K562 (cell line): ENCODE results near the gene BICC1. TPM values are rescaled to one million over a fixed set of nuclear protein-coding genes. Genes with fewer than 3 reads are reported as not detected.

Source experiments
- ATAC-seq: fragments of 200-7000 bp; cut with Tn5 transposase; 3 replicates; pipeline ENCODE4 v1.9.1; 2020; ENCODE audit warnings: moderate library complexity
- Bru-seq: library from RNA; stranded (reverse); fragments of 400-500 nt; gene quantifications from one replicate; lab custom pipeline; 2021; lab: Mats Ljungman, UMichigan
- BruChase-seq, 2 experiments: library from RNA; stranded (reverse); fragments of 400-500 nt; gene quantifications; one replicate each; lab custom pipeline; 2021; lab: Mats Ljungman, UMichigan
- BruUV-seq: library from RNA; stranded (reverse); fragments of 400-500 nt; replicated peaks from 2 replicates; lab custom pipeline; 2021; lab: Mats Ljungman, UMichigan
- CTCF ChIA-PET: fragments of 300-600 bp; formaldehyde crosslinking; extraction: SDS; loops from one replicate; lab custom pipeline; 2021; ENCODE audit warnings: low intra/inter-chr PET ratio; lab: Yijun Ruan, JAX
- POLR2A ChIA-PET: fragments of 300-600, 350-650 bp; sonication (Branson Sonifier 250); formaldehyde crosslinking; extraction: SDS; loops from one replicate; lab custom pipeline; 2021; ENCODE audit warnings: antibody characterized with exemption, inconsistent platforms; lab: Yijun Ruan, JAX
- DNase-seq, 4 experiments: peaks; one replicate each; pipeline versions ENCODE4 v3.0.0 to v3.0.0-alpha.2; 2011 to 2018; ENCODE audit warnings: low spot score in 3 of 4, mixed read lengths in 3 of 4; ENCODE audit errors: extremely low read depth in 1 of 4
- FAIRE-seq: peaks from 2 replicates; lab custom pipeline; 2011; peaks lifted over from hg19 to GRCh38; lab: Jason Lieb, UNC
- H2AFZ ChIP-seq: 2 replicates; pipeline ENCODE4 v1.6.0; 2011; ENCODE audit warnings: low read depth, low read length, control low read depth, inconsistent platforms
- H3K27ac ChIP-seq: fragments of 200-600 bp; 3 replicates; pipeline ENCODE4 v1.8.0; 2011; ENCODE audit warnings: low read depth, mild to moderate bottlenecking, control low read depth, inconsistent platforms, low read length, moderate library complexity, mixed read lengths; ENCODE audit errors: extremely low read depth
- H3K27me3 ChIP-seq, 2 experiments: fragments of 300-600 bp in 1 of 2; 2 replicates in 1 of 2; 3 replicates in 1 of 2; pipeline versions ENCODE4 v1.6.0 to v1.8.0; 2011; ENCODE audit warnings: inconsistent platforms in 2 of 2, low read length in 2 of 2, mild to moderate bottlenecking in 1 of 2, mixed read lengths in 1 of 2, moderate library complexity in 1 of 2; ENCODE audit not compliant: control insufficient read depth in 2 of 2, insufficient read depth in 2 of 2
- H3K36me3 ChIP-seq: fragments of 300-600 bp; 3 replicates; pipeline ENCODE4 v1.8.0; 2011; ENCODE audit warnings: mild to moderate bottlenecking, low read length, inconsistent platforms; ENCODE audit not compliant: control insufficient read depth, insufficient read depth
- H3K4me1 ChIP-seq, 2 experiments: fragments of 200-600 bp in 1 of 2; replicated peaks in 1 of 2; 2 replicates in 1 of 2; 3 replicates in 1 of 2; pipeline versions ENCODE4 v1.5.1 to v1.8.0; 2011; ENCODE audit warnings: inconsistent platforms in 2 of 2, low read length in 2 of 2, mild to moderate bottlenecking in 1 of 2, mixed read lengths in 1 of 2, moderate library complexity in 1 of 2; ENCODE audit not compliant: control insufficient read depth in 2 of 2, insufficient read depth in 2 of 2
- H3K4me2 ChIP-seq: 2 replicates; pipeline ENCODE4 v1.6.1; 2011; ENCODE audit warnings: low read length, control low read depth, inconsistent platforms, mixed read lengths; ENCODE audit not compliant: insufficient read depth
- H3K4me3 ChIP-seq: fragments of 200-600 bp; sonication (generic), shearing (Covaris generic); 2 replicates; pipeline ENCODE4 v1.5.1; 2016; ENCODE audit warnings: control low read depth, inconsistent platforms
- H3K79me2 ChIP-seq: fragments of 200-600 bp; 3 replicates; pipeline ENCODE4 v1.8.0; 2011; ENCODE audit warnings: low read length, inconsistent platforms; ENCODE audit not compliant: control insufficient read depth, insufficient read depth
- H3K9ac ChIP-seq, 2 experiments: 2 replicates each; pipeline versions ENCODE4 v1.6.0 to v1.6.1; 2011; ENCODE audit warnings: low read depth in 2 of 2, low read length in 2 of 2, control low read depth in 1 of 2, inconsistent platforms in 1 of 2, mild to moderate bottlenecking in 1 of 2, mixed read lengths in 1 of 2; ENCODE audit not compliant: insufficient read depth in 1 of 2
- H3K9me1 ChIP-seq: one replicate; pipeline ENCODE4 v1.6.0; 2011; ENCODE audit warnings: inconsistent platforms, mild to moderate bottlenecking, low read length, moderate library complexity; ENCODE audit not compliant: control insufficient read depth, insufficient read depth
- H3K9me3 ChIP-seq: replicated peaks from 2 replicates; pipeline ENCODE4 v1.5.1; 2011; ENCODE audit warnings: low read depth, low read length, inconsistent platforms; ENCODE audit not compliant: control insufficient read depth, insufficient read depth
- H4K20me1 ChIP-seq: replicated peaks from 2 replicates; pipeline ENCODE4 v1.6.1; 2011; ENCODE audit warnings: low read length, inconsistent platforms, mixed read lengths; ENCODE audit not compliant: control insufficient read depth, insufficient read depth
- ADNP ChIP-seq: fragments of 200-800 bp; sonication (Bioruptor generic); IDR thresholded peaks from 2 replicates; pipeline ENCODE4 v1.6.1; 2016; ENCODE audit warnings: missing genetic modification characterization, missing compliant biosample characterization
- BCL6 ChIP-seq: fragments of 250-450 bp; sonication (Bioruptor Pico); IDR thresholded peaks from 2 replicates; pipeline ENCODE4 v1.4.0; 2020
- CBFB ChIP-seq: sonication (generic); formaldehyde crosslinking; IDR thresholded peaks from 2 replicates; pipeline ENCODE4 v1.4.0; 2020; ENCODE audit warnings: mild to moderate bottlenecking, missing genetic modification reagents
- E2F3 ChIP-seq: fragments of 250-450 bp; sonication (Bioruptor Pico); IDR thresholded peaks from 2 replicates; pipeline ENCODE4 v1.4.0; 2020; ENCODE audit warnings: mild to moderate bottlenecking
- EHMT2 ChIP-seq: fragments of 450-650 bp; IDR thresholded peaks from 2 replicates; pipeline ENCODE4 v1.6.1; 2018; ENCODE audit warnings: antibody characterized with exemption
- HNRNPLL ChIP-seq: fragments of 200-400 bp; formaldehyde crosslinking; IDR thresholded peaks from 2 replicates; pipeline ENCODE4 v1.6.1; 2017; ENCODE audit warnings: low read length, low read depth, mild to moderate bottlenecking; ENCODE audit not compliant: poor library complexity, severe bottlenecking
- NFXL1 ChIP-seq: fragments of 450-650 bp; formaldehyde crosslinking; IDR thresholded peaks from 2 replicates; pipeline ENCODE4 v1.4.0; 2021; ENCODE audit warnings: mild to moderate bottlenecking
- NKRF ChIP-seq: fragments of 450-650 bp; IDR thresholded peaks from 2 replicates; pipeline ENCODE4 v1.6.1; 2016; ENCODE audit warnings: borderline replicate concordance
- RBFOX2 ChIP-seq: fragments of 200-400 bp; formaldehyde crosslinking; IDR thresholded peaks from 2 replicates; pipeline ENCODE4 v1.6.1; 2017; ENCODE audit warnings: low read depth, mild to moderate bottlenecking, low read length, moderate library complexity
- SMARCE1 ChIP-seq: fragments of 450-650 bp; IDR thresholded peaks from 2 replicates; pipeline ENCODE4 v1.7.1; 2016; ENCODE audit warnings: mild to moderate bottlenecking
- SP2 ChIP-seq: IDR thresholded peaks from 2 replicates; pipeline ENCODE4 v1.6.1; 2011; ENCODE audit warnings: mild to moderate bottlenecking, low read depth, low read length, moderate library complexity; ENCODE audit not compliant: poor library complexity, severe bottlenecking; ENCODE audit errors: extremely low read depth
- TAF15 ChIP-seq: fragments of 200-400 bp; formaldehyde crosslinking; IDR thresholded peaks from 2 replicates; pipeline ENCODE4 v1.6.1; 2017; ENCODE audit warnings: mild to moderate bottlenecking, low read depth, low read length, moderate library complexity
- ZNF263 ChIP-seq: sonication (generic); formaldehyde crosslinking; IDR thresholded peaks from 2 replicates; pipeline ENCODE4 v1.8.0; 2022; ENCODE audit warnings: mild to moderate bottlenecking, missing genetic modification reagents, borderline replicate concordance
- ZNF316 ChIP-seq: fragments of 450-650 bp; IDR thresholded peaks from 2 replicates; pipeline ENCODE4 v1.6.1; 2016
- ZZZ3 ChIP-seq: fragments of 450-650 bp; IDR thresholded peaks from 2 replicates; pipeline ENCODE4 v1.6.1; 2016; ENCODE audit warnings: antibody characterized with exemption, mild to moderate bottlenecking, moderate library complexity
- WGBS: fragments of 100-300 bp; shearing (Covaris generic); methylation state at CpG from one replicate; pipeline ENCODE4 v1.1.6; 2016; ENCODE audit warnings: low coverage, mixed read lengths; ENCODE audit not compliant: insufficient coverage; ENCODE audit errors: missing lambda C conversion rate; 5-methylcytosine and 5-hydroxymethylcytosine counted together
- in situ Hi-C: fragments of 300-500 bp; cut with MboI; formaldehyde crosslinking; loops from 4 replicates; pipeline ENCODE4 v1.15.0; 2018; ENCODE audit warnings: inconsistent platforms, mixed read lengths
- intact Hi-C: fragments of 100-400 bp; cut with micrococcal nuclease; formaldehyde crosslinking; loops from 2 replicates; pipeline ENCODE4 v1.14.2; 2022
- long read RNA-seq, 3 experiments: library from polyadenylated mRNA in 2 of 3; library from RNA in 1 of 3; unstranded in 2 of 3; stranded (forward) in 1 of 3; transcript quantifications; one replicate each; pipeline ENCODE4 v2.0.0, GENCODE V29; 2019 to 2022
- polyA minus RNA-seq, 3 experiments: library from RNA; depleted of rRNA, polyadenylated mRNA; stranded (reverse); fragments of >200 nt; gene quantifications; 2 replicates each; pipeline ENCODE4 v1.2.3, GENCODE V29; 2011
- polyA plus RNA-seq, 8 experiments: library from polyadenylated mRNA; depleted of rRNA in 4 of 8; stranded (reverse) in 5 of 8; unstranded in 3 of 8; fragments of >200 nt; fragmentation: Nextera tagmentation in 2 of 8; fragmentation: Illumina TruSeq in 1 of 8; extraction: Ambion mirVana in 2 of 8; extraction: Trizol in 1 of 8; gene quantifications; 2 replicates each; pipeline versions ENCODE4 v1.2.1 to v1.2.3, GENCODE V29; 2011 to 2014; ENCODE audit warnings: inconsistent platforms in 1 of 8, missing spikeins in 1 of 8
- total RNA-seq, 7 experiments: library from RNA; depleted of rRNA in 6 of 7; stranded (reverse); fragments of >200 nt in 6 of 7; fragmentation: Illumina TruSeq in 2 of 7; extraction: Trizol in 2 of 7; gene quantifications; 2 replicates each; pipeline versions ENCODE4 v1.2.1 to v1.2.3, GENCODE V29; 2011 to 2021; ENCODE audit warnings: low replicate concordance in 1 of 7

BICC1 gene
- not detected in 2 replicates for total RNA-seq (2011; cell fraction: chromatin; rRNA removed; ENCODE audit: low replicate concordance)
- not detected in 2 replicates for total RNA-seq (2011; cell fraction: nucleolus; rRNA removed)
- total RNA-seq (2011; cell fraction: nucleoplasm; rRNA removed): not detected in 2 replicates
- not detected in 2 replicates for total RNA-seq (2014; rRNA removed)
- not detected in 2 replicates for total RNA-seq (2014; rRNA removed; fragmentation: Illumina TruSeq; extraction: Trizol)
- not detected in 2 replicates for total RNA-seq (2015; rRNA removed; fragmentation: Illumina TruSeq; extraction: Trizol)
- total RNA-seq (2021): not detected in 2 replicates
- polyA plus RNA-seq (2011; rRNA removed): not detected in 2 replicates
- not detected in 2 replicates for polyA plus RNA-seq (2011; cell fraction: cytosol; rRNA removed)
- polyA plus RNA-seq (2011; cell fraction: nucleus; rRNA removed): not detected in 2 replicates
- polyA plus RNA-seq (2012): not detected in 2 replicates
- not detected in 2 replicates for polyA plus RNA-seq (2014; fragmentation: Illumina TruSeq; extraction: Trizol)
- not detected for polyA plus RNA-seq (2014; fragmentation: Nextera tagmentation; extraction: Ambion mirVana)
- not detected in 2 replicates for polyA plus RNA-seq (2014; rRNA removed)
- not detected in 2 replicates for polyA minus RNA-seq (2011; rRNA and poly(A)+ RNA removed)
- polyA minus RNA-seq (2011; cell fraction: cytosol; rRNA and poly(A)+ RNA removed): not detected in 2 replicates
- polyA minus RNA-seq (2011; cell fraction: nucleus; rRNA and poly(A)+ RNA removed): not detected in 2 replicates
- Bru-seq, nascent RNA: percentile 5 among the genes with signal in this experiment
- BruChase-seq, experiment 1, labeled RNA remaining after a 2-hour chase: percentile 12 among the genes with signal in this experiment
- percentile 17 among the genes with signal in this experiment for BruChase-seq, experiment 2, labeled RNA remaining after a 6-hour chase
- long read RNA-seq, experiment 1: 0 reads
- long read RNA-seq, experiment 2: 0 reads
- long read RNA-seq, experiment 3: 0 reads

GRCh38 chr10:58512491-58513187 is at the start of gene BICC1:
BICC1 (plus strand) TSS chr10:58512872; CDS start chr10:58513144, 272 bp downstream.
- POLR2A ChIA-PET: no interaction called here

More at GRCh38 chr10:58512491-58513187, at the start of gene BICC1:
- no peaks in the 10 kb centered on the region for H3K9me3 ChIP-seq
- no peak within 1 kb of the TSS for H3K27ac ChIP-seq
- BruUV-seq: no TSS peak
- DNase-seq (no peak), ATAC-seq (no peak), FAIRE-seq (no peak)
- H4K20me1 ChIP-seq: no peaks in the 10 kb centered on the region
- H3K27me3 ChIP-seq: no peaks in the 10 kb centered on the region
- no peak within 1 kb of the TSS for H3K4me3 ChIP-seq
- intact Hi-C loops: loop anchor here (10.0 kb wide), 1 partner anchor 198 kb away; no protein-coding TSS in a partner anchor
- TF ChIP-seq EHMT2: no peak
- TF ChIP-seq TAF15: no peak
- TF ChIP-seq SP2: no peak
- no peak for TF ChIP-seq ZNF263 (CRISPR knock-in tag)
- TF ChIP-seq SMARCE1: no peak
- TF ChIP-seq NKRF: no peak
- TF ChIP-seq NFXL1 (CRISPR knock-in tag): no peak
- TF ChIP-seq CBFB (CRISPR knock-in tag): no peak
- TF ChIP-seq RBFOX2: no peak
- no peak for TF ChIP-seq HNRNPLL
- TF ChIP-seq ADNP (tag): no peak
- no peak for TF ChIP-seq E2F3
- no peak for TF ChIP-seq ZNF316
- no peak for TF ChIP-seq ZZZ3
- TF ChIP-seq BCL6: no peak
- in situ Hi-C loops: no loop called here
- H3K4me1 ChIP-seq: peaks cover 0 to 4% of the 10 kb centered on the region in 2 experiments; a peak in 1 of 5 replicates
- no peaks in the 10 kb centered on the region for H3K9me1 ChIP-seq
- H3K9ac ChIP-seq: no peak within 1 kb of the TSS
- 33% methylated on average over 29 of the region's 82 CpGs for whole genome bisulfite sequencing
- H3K36me3 ChIP-seq: no peaks in the 10 kb centered on the region
- H2AFZ ChIP-seq: no peak within 1 kb of the TSS
- CTCF ChIA-PET: no interaction called here
- no peak within 1 kb of the TSS for H3K4me2 ChIP-seq
- H3K79me2 ChIP-seq: no peaks in the 10 kb centered on the region
